HCT116 (cell line): Measurements from ENCODE around the gene GALNT5. TPM values are rescaled to one million over a fixed set of nuclear protein-coding genes. Genes with fewer than 3 reads are reported as not detected.

Source experiments
- ATAC-seq: fragments of 200-7000 bp; cut with Tn5 transposase; 2 replicates; pipeline ENCODE4 v1.9.1; 2020; ENCODE audit warnings: mild to moderate bottlenecking, moderate library complexity
- BruUV-seq: library from RNA; stranded (reverse); fragments of 400-500 nt; replicated peaks from 2 replicates; lab custom pipeline; 2021; lab: Mats Ljungman, UMichigan
- CTCF ChIA-PET: fragments of 300-600 bp; sonication (Branson Sonifier 250); formaldehyde crosslinking; loops from one replicate; lab custom pipeline; 2021; ENCODE audit warnings: antibody characterized with exemption; lab: Charles Lee
- POLR2A ChIA-PET: fragments of 300-600, 350-600 bp; sonication (Branson Sonifier 250); formaldehyde crosslinking; loops from one replicate; lab custom pipeline; 2021; ENCODE audit warnings: antibody characterized with exemption; lab: Charles Lee
- RAD21 ChIA-PET, 2 experiments: fragments of 300-600 bp; sonication (Branson Sonifier 250); formaldehyde crosslinking; loops; one replicate each; lab custom pipeline; 2023; ENCODE audit warnings: low total read pairs in 2 of 2; ENCODE audit not compliant: uncharacterized antibody in 2 of 2, unreplicated experiment in 2 of 2, low non-redundant PET in 1 of 2; lab: Charles Lee
- DNase-seq: peaks from one replicate; pipeline ENCODE4 v3.0.0-alpha.2; 2010; ENCODE audit warnings: low read depth, low spot score
- H2AFZ ChIP-seq: fragments of 200-600 bp; shearing (Covaris generic), sonication (generic); 2 replicates; pipeline ENCODE4 v1.6.1; 2017; ENCODE audit warnings: low read depth, mixed run types, mixed read lengths, antibody characterized with exemption, low read length; ENCODE audit not compliant: poor library complexity, severe bottlenecking
- H3K27ac ChIP-seq: 2 replicates; pipeline ENCODE4 v1.5.1; 2012; ENCODE audit warnings: low read depth, low read length
- H3K27me3 ChIP-seq: fragments of 200-600 bp; sonication (generic); 2 replicates; pipeline ENCODE4 v1.6.1; 2016; ENCODE audit warnings: mixed run types, low read length, mixed read lengths; ENCODE audit not compliant: insufficient read depth
- H3K36me3 ChIP-seq, 2 experiments: fragments of 200-500 bp in 1 of 2; fragments of 200-600 bp in 1 of 2; sonication (Bioruptor generic) in 1 of 2; sonication (generic) in 1 of 2; 2 replicates each; pipeline versions ENCODE4 v1.5.1 to v1.6.1; 2014 to 2016; ENCODE audit warnings: low read length in 2 of 2, inconsistent platforms in 1 of 2, mixed read lengths in 1 of 2, mixed run types in 1 of 2; ENCODE audit not compliant: insufficient read depth in 2 of 2, control insufficient read depth in 1 of 2
- H3K4me1 ChIP-seq, 2 experiments: fragments of 200-600 bp in 1 of 2; sonication (generic) in 1 of 2; 2 replicates each; pipeline versions ENCODE4 v1.5.1 to v1.6.1; 2012 to 2017; ENCODE audit warnings: low read length in 2 of 2, inconsistent platforms in 1 of 2, mild to moderate bottlenecking in 1 of 2, mixed read lengths in 1 of 2, mixed run types in 1 of 2, moderate library complexity in 1 of 2; ENCODE audit not compliant: insufficient read depth in 2 of 2, control insufficient read depth in 1 of 2
- H3K4me2 ChIP-seq: fragments of 200-600 bp; sonication (generic); 2 replicates; pipeline ENCODE4 v1.6.1; 2017; ENCODE audit warnings: mixed run types, low read length, mixed read lengths
- H3K4me3 ChIP-seq, 2 experiments: fragments of 200-600 bp in 1 of 2; sonication (generic) in 1 of 2; replicated peaks in 1 of 2; 2 replicates each; pipeline ENCODE4 v1.5.1; 2011 to 2016; ENCODE audit warnings: low read length in 2 of 2, control low read depth in 1 of 2, low read depth in 1 of 2, mild to moderate bottlenecking in 1 of 2, mixed read lengths in 1 of 2, mixed run types in 1 of 2
- H3K79me2 ChIP-seq: fragments of 200-600 bp; sonication (generic); 2 replicates; pipeline ENCODE4 v1.6.1; 2017; ENCODE audit warnings: mild to moderate bottlenecking, mixed run types, low read length, moderate library complexity, mixed read lengths; ENCODE audit not compliant: insufficient read depth
- H3K9ac ChIP-seq: fragments of 200-600 bp; sonication (generic); 2 replicates; pipeline ENCODE4 v1.6.1; 2016; ENCODE audit warnings: low read length, mixed read lengths
- H3K9me2 ChIP-seq: fragments of 200-600 bp; sonication (generic), shearing (Covaris generic); 2 replicates; pipeline ENCODE4 v1.6.1; 2017; ENCODE audit warnings: mixed run types, mild to moderate bottlenecking, moderate library complexity; ENCODE audit not compliant: insufficient read depth
- H3K9me3 ChIP-seq, 2 experiments: fragments of 200-500 bp in 1 of 2; fragments of 200-600 bp in 1 of 2; sonication (Bioruptor generic) in 1 of 2; sonication (generic) in 1 of 2; 2 replicates each; pipeline ENCODE4 v1.6.1; 2014 to 2017; ENCODE audit warnings: low read length in 2 of 2, mixed read lengths in 2 of 2, inconsistent platforms in 1 of 2, low read depth in 1 of 2, mild to moderate bottlenecking in 1 of 2, mixed run types in 1 of 2, moderate library complexity in 1 of 2; ENCODE audit not compliant: control insufficient read depth in 1 of 2, insufficient read depth in 1 of 2
- H4K20me1 ChIP-seq: fragments of 200-600 bp; sonication (generic), shearing (Covaris generic); 2 replicates; pipeline ENCODE4 v1.6.1; 2017; ENCODE audit warnings: mixed run types, mild to moderate bottlenecking, moderate library complexity; ENCODE audit not compliant: insufficient read depth
- ATF3 ChIP-seq: IDR thresholded peaks from 2 replicates; pipeline ENCODE4 v1.6.1; 2012
- CBX3 ChIP-seq: IDR thresholded peaks from 2 replicates; pipeline ENCODE4 v1.6.1; 2012; ENCODE audit warnings: low read depth
- CTCF ChIP-seq, 3 experiments: fragments of 200-600 bp in 1 of 3; sonication (generic) in 1 of 3; IDR thresholded peaks in 2 of 3; conservative IDR thresholded peaks in 1 of 3; 2 replicates each; pipeline ENCODE4 v1.5.1; 2012 to 2017; ENCODE audit warnings: low read depth in 2 of 3, low read length in 2 of 3, antibody characterized with exemption in 1 of 3, borderline replicate concordance in 1 of 3, control low read depth in 1 of 3, mild to moderate bottlenecking in 1 of 3, mixed read lengths in 1 of 3, mixed run types in 1 of 3, moderate library complexity in 1 of 3; ENCODE audit not compliant: insufficient read depth in 1 of 3
- EGR1 ChIP-seq: IDR thresholded peaks from 2 replicates; pipeline ENCODE4 v1.6.1; 2012; ENCODE audit warnings: low read depth
- ELF1 ChIP-seq: IDR thresholded peaks from 2 replicates; pipeline ENCODE4 v1.6.1; 2012; ENCODE audit warnings: low read depth, borderline replicate concordance
- EZH2 ChIP-seq: fragments of 200-600 bp; sonication (generic); IDR thresholded peaks from 2 replicates; pipeline ENCODE4 v1.6.1; 2017; ENCODE audit warnings: antibody characterized with exemption, mixed run types
- EZH2phosphoT487 ChIP-seq: fragments of 200-600 bp; IDR thresholded peaks from 2 replicates; pipeline ENCODE4 v1.6.1; 2018; ENCODE audit warnings: antibody characterized with exemption, borderline replicate concordance
- MAX ChIP-seq: IDR thresholded peaks from 2 replicates; pipeline ENCODE4 v1.6.1; 2012
- POLR2A ChIP-seq: IDR thresholded peaks from 2 replicates; pipeline ENCODE4 v1.7.0; 2011; ENCODE audit warnings: borderline replicate concordance; ENCODE audit not compliant: insufficient read depth, insufficient read length; ENCODE audit errors: extremely low read depth
- POLR2AphosphoS5 ChIP-seq: IDR thresholded peaks from 2 replicates; pipeline ENCODE4 v1.6.1; 2011; ENCODE audit warnings: mild to moderate bottlenecking, low read depth, low read length, moderate library complexity
- REST ChIP-seq: IDR thresholded peaks from 2 replicates; pipeline ENCODE4 v1.6.1; 2012; ENCODE audit warnings: low read depth
- SIN3A ChIP-seq: IDR thresholded peaks from 2 replicates; pipeline ENCODE4 v1.6.1; 2012; ENCODE audit warnings: low read depth
- TCF7L2 ChIP-seq: IDR thresholded peaks from 2 replicates; pipeline ENCODE4 v1.7.0; 2011; ENCODE audit warnings: borderline replicate concordance, inconsistent platforms; ENCODE audit not compliant: insufficient read depth, insufficient read length; ENCODE audit errors: extremely low read depth
- YY1 ChIP-seq: IDR thresholded peaks from 2 replicates; pipeline ENCODE4 v1.6.1; 2011; ENCODE audit warnings: low read length, low read depth, moderate library complexity, mild to moderate bottlenecking; ENCODE audit not compliant: insufficient replicate concordance; ENCODE audit errors: extremely low read depth
- ZFX ChIP-seq: fragments of 450-650 bp; IDR thresholded peaks from 2 replicates; pipeline ENCODE4 v1.6.1; 2017
- ZNF274 ChIP-seq: fragments of 200-500 bp; sonication (Bioruptor generic); IDR thresholded peaks from 2 replicates; pipeline ENCODE4 v1.6.1; 2014; ENCODE audit warnings: mild to moderate bottlenecking, low read depth, low read length, inconsistent platforms
- intact Hi-C: fragments of 100-400 bp; cut with micrococcal nuclease; formaldehyde crosslinking; loops from 2 replicates; pipeline ENCODE4 v1.10.0; 2022
- total RNA-seq: library from RNA; stranded (reverse); gene quantifications from one replicate; pipeline ENCODE4 v1.2.1, GENCODE V29; 2021; ENCODE audit not compliant: unreplicated experiment

Gene GALNT5
- total RNA-seq, 1 experiment from 2014 or later, result 3.9 TPM

- CTCF ChIA-PET, result no interaction called here
- POLR2A ChIA-PET, result no interaction called here
- no peaks in the 10 kb centered on the region for H3K36me3 ChIP-seq
- H3K9ac ChIP-seq, result no peak overlapping the region
- DNase-seq, result no peak
- no peak overlapping the region for H2AFZ ChIP-seq
- H3K9me2 ChIP-seq, result no peaks in the 10 kb centered on the region
- TF ChIP-seq MAX (no peak), ZNF274 (no peak)
- intact Hi-C loops, result no loop called here
- no peaks in the 10 kb centered on the region for H3K4me1 ChIP-seq
- H3K27ac ChIP-seq, result no peak overlapping the region
- H4K20me1 ChIP-seq, result no peaks in the 10 kb centered on the region
- H3K9me3 ChIP-seq, result no peaks in the 10 kb centered on the region
- RAD21 ChIA-PET, result no interaction called here
- no peak overlapping the region for H3K4me2 ChIP-seq
- no TSS peak for BruUV-seq
- no peaks in the 10 kb centered on the region for H3K79me2 ChIP-seq
- H3K27me3 ChIP-seq, result no peaks in the 10 kb centered on the region
- no peak overlapping the region for H3K4me3 ChIP-seq
- no peak for ATAC-seq
Measured at GRCh38 chr2:157227592-157227991, 29.9 kb upstream of the GALNT5 start.

GRCh38 chr2:157228946-157229345 lies 28.6 kb upstream of the GALNT5 start:
- Histone ChIP-seq H3K4me2 (no peak overlapping the region), H3K9me3 (no peaks in the 10 kb centered on the region), H3K4me1 (peaks cover 0 to 6% of the 10 kb centered on the region in 2 experiments; a peak in 1 of 4 replicates), H3K9me2 (peaks cover 4% of the 10 kb centered on the region; the same call in 1 of the 2 replicates), H3K4me3 (no peak overlapping the region), H3K27ac (no peak overlapping the region), H3K79me2 (no peaks in the 10 kb centered on the region), H4K20me1 (no peaks in the 10 kb centered on the region), H3K9ac (no peak overlapping the region), H3K27me3 (no peaks in the 10 kb centered on the region), H2AFZ (peak overlapping the region; percentile 63), H3K36me3 (no peaks in the 10 kb centered on the region)
- RAD21 ChIA-PET, result no interaction called here
- ATAC-seq (no peak), DNase-seq (no peak)
- CTCF ChIA-PET, result no interaction called here
- intact Hi-C loops, result no loop called here
- no TSS peak for BruUV-seq
- POLR2A ChIA-PET, result no interaction called here
- TF ChIP-seq POLR2A, result no peak
- TF ChIP-seq SIN3A, result no peak
- TF ChIP-seq YY1, result no peak
- no peak for TF ChIP-seq POLR2AphosphoS5
- TF ChIP-seq CTCF (IDR thresholded peaks at IDR 0.05 in 2 of 3, conservative IDR thresholded peaks at IDR 0.05 in 1 of 3; ENCODE audit: borderline replicate concordance in 1 of 3, insufficient read depth in 1 of 3, low read depth in 2 of 3, low read length in 2 of 3), result no peak
- no peak for TF ChIP-seq EGR1
- no peak for TF ChIP-seq ATF3
- no peak for TF ChIP-seq ZNF274
- no peak for TF ChIP-seq EZH2
- TF ChIP-seq ELF1, result no peak
- TF ChIP-seq ZFX, result no peak
- TF ChIP-seq TCF7L2, result no peak
- no peak for TF ChIP-seq REST
- TF ChIP-seq CBX3, result no peak
- no peak for TF ChIP-seq EZH2phosphoT487
